HEK293 (cell line): ENCODE measurements around the gene KIF17.

Experiments used
- GLIS2 ChIP-seq: fragments of 450-650 bp; formaldehyde crosslinking; IDR thresholded peaks from 2 replicates; pipeline ENCODE4 v1.5.1; 2016; ENCODE audit warnings: missing biosample characterization, missing genetic modification characterization
- HOXD13 ChIP-seq: sonication (generic); formaldehyde crosslinking; IDR thresholded peaks from 2 replicates; pipeline ENCODE4 v1.8.0; 2022; ENCODE audit warnings: missing genetic modification reagents, borderline replicate concordance
- KLF7 ChIP-seq: fragments of 450-650 bp; formaldehyde crosslinking; IDR thresholded peaks from 2 replicates; pipeline ENCODE4 v1.5.1; 2016; ENCODE audit warnings: missing biosample characterization, missing genetic modification characterization, borderline replicate concordance
- KLF8 ChIP-seq: fragments of 450-650 bp; formaldehyde crosslinking; IDR thresholded peaks from 2 replicates; pipeline ENCODE4 v1.5.1; 2016; ENCODE audit warnings: missing biosample characterization, missing genetic modification characterization
- PATZ1 ChIP-seq: fragments of 450-650 bp; formaldehyde crosslinking; IDR thresholded peaks from 2 replicates; pipeline ENCODE4 v1.5.1; 2016; ENCODE audit warnings: missing biosample characterization, missing genetic modification characterization
- SP7 ChIP-seq: fragments of 450-650 bp; formaldehyde crosslinking; IDR thresholded peaks from 2 replicates; pipeline ENCODE4 v1.5.1; 2016; ENCODE audit warnings: missing biosample characterization, missing genetic modification characterization
- ZBTB1 ChIP-seq: fragments of 450-650 bp; formaldehyde crosslinking; IDR thresholded peaks from 2 replicates; pipeline ENCODE4 v1.5.1; 2016; ENCODE audit warnings: missing biosample characterization, missing genetic modification characterization
- ZBTB20 ChIP-seq: fragments of 450-650 bp; formaldehyde crosslinking; IDR thresholded peaks from 2 replicates; pipeline ENCODE4 v1.5.1; 2016; ENCODE audit warnings: missing biosample characterization, missing genetic modification characterization
- ZBTB21 ChIP-seq: fragments of 450-650 bp; formaldehyde crosslinking; IDR thresholded peaks from 2 replicates; pipeline ENCODE4 v1.5.1; 2017; ENCODE audit warnings: missing biosample characterization, missing genetic modification characterization
- ZBTB7A ChIP-seq: fragments of 450-650 bp; formaldehyde crosslinking; IDR thresholded peaks from 2 replicates; pipeline ENCODE4 v1.5.1; 2016; ENCODE audit warnings: low read depth, missing biosample characterization, missing genetic modification characterization
- ZFP41 ChIP-seq: fragments of 450-650 bp; formaldehyde crosslinking; IDR thresholded peaks from 2 replicates; pipeline ENCODE4 v1.5.1; 2016; ENCODE audit warnings: missing biosample characterization, missing genetic modification characterization, borderline replicate concordance
- ZFP69B ChIP-seq: fragments of 450-650 bp; formaldehyde crosslinking; IDR thresholded peaks from 2 replicates; pipeline ENCODE4 v1.5.1; 2016; ENCODE audit warnings: missing biosample characterization, missing genetic modification characterization
- ZNF10 ChIP-seq: fragments of 450-650 bp; formaldehyde crosslinking; IDR thresholded peaks from 2 replicates; pipeline ENCODE4 v1.5.1; 2017; ENCODE audit warnings: missing biosample characterization, missing genetic modification characterization
- ZNF132 ChIP-seq: fragments of 450-650 bp; formaldehyde crosslinking; IDR thresholded peaks from 2 replicates; pipeline ENCODE4 v1.5.1; 2017; ENCODE audit warnings: missing biosample characterization, missing genetic modification characterization, borderline replicate concordance
- ZNF138 ChIP-seq: fragments of 450-650 bp; formaldehyde crosslinking; IDR thresholded peaks from 2 replicates; pipeline ENCODE4 v1.5.1; 2016; ENCODE audit warnings: missing biosample characterization, missing genetic modification characterization, borderline replicate concordance
- ZNF280C ChIP-seq: fragments of 450-650 bp; formaldehyde crosslinking; IDR thresholded peaks from 2 replicates; pipeline ENCODE4 v1.5.1; 2016; ENCODE audit warnings: missing biosample characterization, missing genetic modification characterization
- ZNF311 ChIP-seq: fragments of 450-650 bp; formaldehyde crosslinking; IDR thresholded peaks from 2 replicates; pipeline ENCODE4 v1.5.1; 2017; ENCODE audit warnings: missing biosample characterization, missing genetic modification characterization, borderline replicate concordance
- ZNF391 ChIP-seq: fragments of 450-650 bp; formaldehyde crosslinking; IDR thresholded peaks from 2 replicates; pipeline ENCODE4 v1.5.1; 2016; ENCODE audit warnings: low read depth, missing biosample characterization, missing genetic modification characterization, borderline replicate concordance
- ZNF544 ChIP-seq: fragments of 450-650 bp; formaldehyde crosslinking; IDR thresholded peaks from 2 replicates; pipeline ENCODE4 v1.5.0; 2017; ENCODE audit warnings: missing biosample characterization, missing genetic modification characterization
- ZNF600 ChIP-seq: fragments of 450-650 bp; formaldehyde crosslinking; IDR thresholded peaks from 2 replicates; pipeline ENCODE4 v1.5.1; 2016; ENCODE audit warnings: missing biosample characterization, missing genetic modification characterization
- ZNF621 ChIP-seq: fragments of 450-650 bp; formaldehyde crosslinking; IDR thresholded peaks from 2 replicates; pipeline ENCODE4 v1.5.1; 2017; ENCODE audit warnings: missing biosample characterization, missing genetic modification characterization
- ZNF664 ChIP-seq: fragments of 450-650 bp; formaldehyde crosslinking; IDR thresholded peaks from 2 replicates; pipeline ENCODE4 v1.5.1; 2016; ENCODE audit warnings: missing biosample characterization, missing genetic modification characterization
- ZNF768 ChIP-seq: fragments of 450-650 bp; formaldehyde crosslinking; IDR thresholded peaks from 2 replicates; pipeline ENCODE4 v1.5.1; 2018; ENCODE audit warnings: missing biosample characterization, mild to moderate bottlenecking, missing genetic modification characterization
- ZXDB ChIP-seq: fragments of 450-650 bp; formaldehyde crosslinking; IDR thresholded peaks from 2 replicates; pipeline ENCODE4 v1.5.1; 2016; ENCODE audit warnings: missing biosample characterization, missing genetic modification characterization
- TF ChIP-seq, protein P1 (sequence below): fragments of 450-650 bp; formaldehyde crosslinking; IDR thresholded peaks from 2 replicates; pipeline ENCODE4 v1.5.1; 2016; ENCODE audit warnings: missing biosample characterization, missing genetic modification characterization, low read depth
- TF ChIP-seq, protein P2 (sequence below): fragments of 450-650 bp; formaldehyde crosslinking; IDR thresholded peaks from 2 replicates; pipeline ENCODE4 v1.5.1; 2016; ENCODE audit warnings: missing biosample characterization, missing genetic modification characterization
- TF ChIP-seq, protein P3 (sequence below): fragments of 450-650 bp; formaldehyde crosslinking; IDR thresholded peaks from 2 replicates; pipeline ENCODE4 v1.5.1; 2016; ENCODE audit warnings: missing biosample characterization, missing genetic modification characterization, borderline replicate concordance

KIF17 gene

GRCh38 chr1:20661207-20662109 lies 56.3 kb downstream of the KIF17 start, which contains the start of gene DDOST (continued):
- TF ChIP-seq ZNF138 (no peak), ZNF664 (tag by site-specific recombination) (no peak), SP7 (tag by site-specific recombination) (peak; percentile 1; the same call in 1 of the 2 replicates), ZNF544 (tag by site-specific recombination) (no peak), ZNF391 (tag by site-specific recombination) (no peak), ZFP69B (no peak; the same call in 1 of the 2 replicates), ZFP41 (tag by site-specific recombination) (no peak), PATZ1 (no peak; the same call in 1 of the 2 replicates), ZNF600 (no peak; the same call in 1 of the 2 replicates), ZBTB20 (tag by site-specific recombination) (no peak), ZNF132 (tag by site-specific recombination) (no peak), ZNF621 (no peak), ZBTB21 (tag by site-specific recombination) (0 out of 2 replicates have a peak, but pooled peaks have one; percentile 27), ZBTB7A (tag by site-specific recombination) (0 out of 2 replicates have a peak, but pooled peaks have one; percentile 41), GLIS2 (peak; percentile 92), ZNF10 (tag by site-specific recombination) (peak; percentile 70), ZNF311 (no peak), ZNF768 (tag by site-specific recombination) (no peak), ZXDB (tag by site-specific recombination) (peak; percentile 51), KLF7 (tag by site-specific recombination) (no peak), KLF8 (tag by site-specific recombination) (no peak), ZBTB1 (tag by site-specific recombination) (no peak), ZNF280C (no peak), HOXD13 (CRISPR knock-in tag) (no peak)
- TF ChIP-seq, protein P1, sequence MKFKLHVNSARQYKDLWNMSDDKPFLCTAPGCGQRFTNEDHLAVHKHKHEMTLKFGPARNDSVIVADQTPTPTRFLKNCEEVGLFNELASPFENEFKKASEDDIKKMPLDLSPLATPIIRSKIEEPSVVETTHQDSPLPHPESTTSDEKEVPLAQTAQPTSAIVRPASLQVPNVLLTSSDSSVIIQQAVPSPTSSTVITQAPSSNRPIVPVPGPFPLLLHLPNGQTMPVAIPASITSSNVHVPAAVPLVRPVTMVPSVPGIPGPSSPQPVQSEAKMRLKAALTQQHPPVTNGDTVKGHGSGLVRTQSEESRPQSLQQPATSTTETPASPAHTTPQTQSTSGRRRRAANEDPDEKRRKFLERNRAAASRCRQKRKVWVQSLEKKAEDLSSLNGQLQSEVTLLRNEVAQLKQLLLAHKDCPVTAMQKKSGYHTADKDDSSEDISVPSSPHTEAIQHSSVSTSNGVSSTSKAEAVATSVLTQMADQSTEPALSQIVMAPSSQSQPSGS (tag by site-specific recombination): no peak
- TF ChIP-seq, protein P2, sequence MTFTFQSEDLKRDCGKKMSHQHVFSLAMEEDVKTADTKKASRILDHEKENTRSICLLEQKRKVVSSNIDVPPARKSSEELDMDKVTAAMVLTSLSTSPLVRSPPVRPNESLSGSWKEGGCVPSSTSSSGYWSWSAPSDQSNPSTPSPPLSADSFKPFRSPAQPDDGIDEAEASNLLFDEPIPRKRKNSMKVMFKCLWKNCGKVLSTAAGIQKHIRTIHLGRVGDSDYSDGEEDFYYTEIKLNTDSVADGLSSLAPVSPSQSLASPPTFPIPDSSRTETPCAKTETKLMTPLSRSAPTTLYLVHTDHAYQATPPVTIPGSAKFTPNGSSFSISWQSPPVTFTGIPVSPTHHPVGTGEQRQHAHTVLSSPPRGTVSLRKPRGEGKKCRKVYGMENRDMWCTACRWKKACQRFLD (tag by site-specific recombination): no peak
- TF ChIP-seq, protein P3, sequence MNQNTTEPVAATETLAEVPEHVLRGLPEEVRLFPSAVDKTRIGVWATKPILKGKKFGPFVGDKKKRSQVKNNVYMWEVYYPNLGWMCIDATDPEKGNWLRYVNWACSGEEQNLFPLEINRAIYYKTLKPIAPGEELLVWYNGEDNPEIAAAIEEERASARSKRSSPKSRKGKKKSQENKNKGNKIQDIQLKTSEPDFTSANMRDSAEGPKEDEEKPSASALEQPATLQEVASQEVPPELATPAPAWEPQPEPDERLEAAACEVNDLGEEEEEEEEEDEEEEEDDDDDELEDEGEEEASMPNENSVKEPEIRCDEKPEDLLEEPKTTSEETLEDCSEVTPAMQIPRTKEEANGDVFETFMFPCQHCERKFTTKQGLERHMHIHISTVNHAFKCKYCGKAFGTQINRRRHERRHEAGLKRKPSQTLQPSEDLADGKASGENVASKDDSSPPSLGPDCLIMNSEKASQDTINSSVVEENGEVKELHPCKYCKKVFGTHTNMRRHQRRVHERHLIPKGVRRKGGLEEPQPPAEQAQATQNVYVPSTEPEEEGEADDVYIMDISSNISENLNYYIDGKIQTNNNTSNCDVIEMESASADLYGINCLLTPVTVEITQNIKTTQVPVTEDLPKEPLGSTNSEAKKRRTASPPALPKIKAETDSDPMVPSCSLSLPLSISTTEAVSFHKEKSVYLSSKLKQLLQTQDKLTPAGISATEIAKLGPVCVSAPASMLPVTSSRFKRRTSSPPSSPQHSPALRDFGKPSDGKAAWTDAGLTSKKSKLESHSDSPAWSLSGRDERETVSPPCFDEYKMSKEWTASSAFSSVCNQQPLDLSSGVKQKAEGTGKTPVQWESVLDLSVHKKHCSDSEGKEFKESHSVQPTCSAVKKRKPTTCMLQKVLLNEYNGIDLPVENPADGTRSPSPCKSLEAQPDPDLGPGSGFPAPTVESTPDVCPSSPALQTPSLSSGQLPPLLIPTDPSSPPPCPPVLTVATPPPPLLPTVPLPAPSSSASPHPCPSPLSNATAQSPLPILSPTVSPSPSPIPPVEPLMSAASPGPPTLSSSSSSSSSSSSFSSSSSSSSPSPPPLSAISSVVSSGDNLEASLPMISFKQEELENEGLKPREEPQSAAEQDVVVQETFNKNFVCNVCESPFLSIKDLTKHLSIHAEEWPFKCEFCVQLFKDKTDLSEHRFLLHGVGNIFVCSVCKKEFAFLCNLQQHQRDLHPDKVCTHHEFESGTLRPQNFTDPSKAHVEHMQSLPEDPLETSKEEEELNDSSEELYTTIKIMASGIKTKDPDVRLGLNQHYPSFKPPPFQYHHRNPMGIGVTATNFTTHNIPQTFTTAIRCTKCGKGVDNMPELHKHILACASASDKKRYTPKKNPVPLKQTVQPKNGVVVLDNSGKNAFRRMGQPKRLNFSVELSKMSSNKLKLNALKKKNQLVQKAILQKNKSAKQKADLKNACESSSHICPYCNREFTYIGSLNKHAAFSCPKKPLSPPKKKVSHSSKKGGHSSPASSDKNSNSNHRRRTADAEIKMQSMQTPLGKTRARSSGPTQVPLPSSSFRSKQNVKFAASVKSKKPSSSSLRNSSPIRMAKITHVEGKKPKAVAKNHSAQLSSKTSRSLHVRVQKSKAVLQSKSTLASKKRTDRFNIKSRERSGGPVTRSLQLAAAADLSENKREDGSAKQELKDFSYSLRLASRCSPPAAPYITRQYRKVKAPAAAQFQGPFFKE (tag by site-specific recombination): no peak
